ENCODE measurements around the gene AKAP1.
A peak's percentile ranks its signal among the peaks of the same experiment; 100 is the strongest.
"Not testable (repeated sequence)": the region's sequence is repeated elsewhere in the genome, so short reads cannot be mapped to it uniquely, and the experiment has no call there.

Gene AKAP1

DNA sequence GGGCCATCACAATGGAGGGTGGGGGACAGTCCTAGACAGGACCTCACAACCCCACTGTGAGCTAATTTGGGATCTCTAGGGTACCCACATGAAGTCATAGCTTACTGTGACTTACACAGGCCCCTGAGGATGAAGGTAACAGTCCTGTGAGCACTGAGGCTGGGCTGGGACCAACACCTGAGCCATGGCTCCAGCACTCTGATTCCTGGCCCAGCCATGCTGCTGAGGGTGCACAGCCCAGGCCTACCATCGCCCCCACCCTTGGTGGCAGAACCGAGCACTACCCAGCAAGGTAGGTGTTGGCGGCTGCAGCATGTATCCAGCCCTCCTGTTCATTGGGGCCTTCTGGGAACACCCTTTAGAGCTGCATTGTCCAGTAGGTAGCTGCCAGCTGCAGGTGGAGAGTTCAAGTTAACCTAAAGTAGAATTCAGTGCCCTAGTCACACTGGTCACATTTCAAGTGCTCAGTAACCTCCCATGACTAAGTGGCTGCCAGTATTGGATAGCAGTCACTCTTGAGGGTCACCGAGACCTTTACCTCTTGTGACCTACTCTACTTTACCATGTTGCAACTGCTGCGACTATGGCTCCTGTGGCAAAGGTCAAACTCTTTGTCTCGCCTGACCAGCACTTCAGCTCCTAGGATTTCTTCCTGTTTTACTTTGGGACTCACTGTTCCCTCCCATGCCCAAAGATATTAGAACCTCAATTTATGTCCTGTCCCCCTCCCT lies 11.6 kb downstream of the AKAP1 start:
- TF ChIP-seq POLR2A (IDR thresholded peaks at IDR 0.05; ENCODE audit: low read depth, low read length) = no peak
- FAIRE-seq (no peak), DNase-seq (ENCODE audit: insufficient read length, low spot score) (no peak)

GRCh38 chr17:57097832-57098421 lies 12.9 kb downstream of the AKAP1 start:
- no peak for FAIRE-seq

GRCh38 chr17:57099165-57099564 lies 14.1 kb downstream of the AKAP1 start:
- TF ChIP-seq PAX5 (IDR thresholded peaks at IDR 0.05; ENCODE audit: insufficient read depth, low read length, severe bottlenecking) (no peak), SPI1 (IDR thresholded peaks at IDR 0.05; ENCODE audit: low read depth, low read length) (0 out of 2 replicates have a peak, but pooled peaks have one; percentile 40)
- peak; percentile 71 for FAIRE-seq
- peak; percentile 43 for DNase-seq (ENCODE audit: insufficient read length, low spot score)

More at GRCh38 chr17:57097832-57098421, 12.9 kb downstream of the AKAP1 start:
- TF ChIP-seq POLR2A (IDR thresholded peaks at IDR 0.05; ENCODE audit: low read depth, low read length) (no peak), SPI1 (IDR thresholded peaks at IDR 0.05; ENCODE audit: low read depth, low read length) (no peak), POLR2AphosphoS5 (IDR thresholded peaks at IDR 0.05; ENCODE audit: low read depth, low read length) (no peak), PAX5 (IDR thresholded peaks at IDR 0.05; ENCODE audit: insufficient read depth, low read length, severe bottlenecking) (no peak), TAF1 (IDR thresholded peaks at IDR 0.05; ENCODE audit: low read depth, low read length) (no peak), POU2F2 (IDR thresholded peaks at IDR 0.05; ENCODE audit: low read depth, low read length) (no peak)
- no peak for DNase-seq (ENCODE audit: insufficient read length, low spot score)

DNA sequence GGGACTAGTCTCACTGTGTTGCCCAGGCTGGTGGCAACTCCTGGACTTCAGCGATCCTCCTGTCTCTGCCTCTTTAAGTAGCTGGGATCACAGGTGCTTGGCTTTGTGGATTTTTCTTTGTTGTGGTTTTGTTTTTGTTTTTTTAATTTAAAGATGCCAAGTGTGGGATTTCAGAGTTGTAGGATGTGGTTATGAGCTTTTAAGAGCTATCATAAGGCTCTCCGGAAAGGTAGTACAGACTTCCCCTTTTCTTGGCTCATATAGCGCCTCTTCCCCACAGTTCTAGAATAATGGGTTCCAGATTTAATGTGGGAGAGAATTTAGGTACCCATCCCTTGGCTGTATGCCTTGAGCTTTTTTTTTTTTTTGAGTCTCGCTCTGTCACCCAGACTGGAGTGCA lies 17.1 kb downstream of the AKAP1 start:
- TF ChIP-seq SPI1 (IDR thresholded peaks at IDR 0.05; ENCODE audit: low read depth, low read length) (peak; percentile 82), POU2F2 (IDR thresholded peaks at IDR 0.05; ENCODE audit: low read depth, low read length) (no peak)
- DNase-seq (ENCODE audit: insufficient read length, low spot score) (no peak), FAIRE-seq (no peak)

DNA sequence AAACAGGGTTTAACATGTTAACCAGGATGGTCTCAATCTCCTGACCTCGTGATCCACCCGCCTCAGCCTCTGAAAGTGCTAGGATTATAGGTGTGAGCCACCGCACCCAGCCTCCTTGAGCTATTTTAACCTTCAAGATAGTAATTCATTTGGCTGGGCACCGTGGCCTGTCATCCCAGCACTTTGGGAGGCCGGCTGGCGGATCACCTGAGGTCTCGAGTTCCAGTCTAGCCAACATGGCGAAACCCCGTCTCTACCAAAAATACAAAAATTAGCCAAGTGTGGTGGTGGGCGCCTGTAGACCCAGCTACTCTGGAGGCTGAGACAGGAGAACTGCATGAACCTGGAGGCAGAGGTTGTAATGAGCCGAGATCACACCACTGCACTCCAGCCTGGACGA lies 17.6 kb downstream of the AKAP1 start:
- not testable (repeated sequence) for FAIRE-seq

GRCh38 chr17:57104461-57105175 lies 19.6 kb downstream of the AKAP1 start:
- no peak for TF ChIP-seq POLR2A (IDR thresholded peaks at IDR 0.05; ENCODE audit: low read depth, low read length)
- DNase-seq (ENCODE audit: insufficient read length, low spot score) = no peak
- no peak for FAIRE-seq

More for the DNA sequence above, 17.6 kb downstream of the AKAP1 start:
- DNase-seq (ENCODE audit: insufficient read length, low spot score) = not testable (repeated sequence)

GRCh38 chr17:57105591-57105990 lies 20.5 kb downstream of the AKAP1 start:
- no peak for TF ChIP-seq POLR2A (IDR thresholded peaks at IDR 0.05; ENCODE audit: low read depth, low read length)
- TF ChIP-seq POU2F2 (IDR thresholded peaks at IDR 0.05; ENCODE audit: low read depth, low read length) = no peak
- no peak for TF ChIP-seq PAX5 (IDR thresholded peaks at IDR 0.05; ENCODE audit: insufficient read depth, low read length, severe bottlenecking)
- no peak for TF ChIP-seq POLR2AphosphoS5 (IDR thresholded peaks at IDR 0.05; ENCODE audit: low read depth, low read length)
- TF ChIP-seq SPI1 (IDR thresholded peaks at IDR 0.05; ENCODE audit: low read depth, low read length) = no peak
- TF ChIP-seq TAF1 (IDR thresholded peaks at IDR 0.05; ENCODE audit: low read depth, low read length) = no peak
- DNase-seq (ENCODE audit: insufficient read length, low spot score) (no peak), FAIRE-seq (no peak)

DNA sequence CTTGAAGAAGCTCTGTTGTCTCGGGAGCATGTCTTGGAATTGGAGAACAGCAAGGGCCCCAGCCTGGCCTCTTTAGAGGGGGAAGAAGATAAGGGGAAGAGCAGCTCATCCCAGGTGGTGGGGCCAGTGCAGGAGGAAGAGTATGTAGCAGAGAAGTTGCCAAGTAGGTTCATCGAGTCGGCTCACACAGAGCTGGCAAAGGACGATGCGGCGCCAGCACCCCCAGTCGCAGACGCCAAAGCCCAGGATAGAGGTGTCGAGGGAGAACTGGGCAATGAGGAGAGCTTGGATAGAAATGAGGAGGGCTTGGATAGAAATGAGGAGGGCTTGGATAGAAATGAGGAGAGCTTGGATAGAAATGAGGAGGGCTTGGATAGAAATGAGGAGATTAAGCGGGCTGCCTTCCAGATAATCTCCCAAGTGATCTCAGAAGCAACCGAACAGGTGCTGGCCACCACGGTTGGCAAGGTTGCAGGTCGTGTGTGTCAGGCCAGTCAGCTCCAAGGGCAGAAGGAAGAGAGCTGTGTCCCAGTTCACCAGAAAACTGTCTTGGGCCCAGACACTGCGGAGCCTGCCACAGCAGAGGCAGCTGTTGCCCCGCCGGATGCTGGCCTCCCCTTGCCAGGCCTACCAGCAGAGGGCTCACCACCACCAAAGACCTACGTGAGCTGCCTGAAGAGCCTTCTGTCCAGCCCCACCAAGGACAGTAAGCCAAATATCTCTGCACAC lies 21.2 kb downstream of the AKAP1 start:
- FAIRE-seq = no peak
- TF ChIP-seq SPI1 (IDR thresholded peaks at IDR 0.05; ENCODE audit: low read depth, low read length) = no peak
- no peak for TF ChIP-seq PAX5 (IDR thresholded peaks at IDR 0.05; ENCODE audit: insufficient read depth, low read length, severe bottlenecking)
- no peak for TF ChIP-seq POU2F2 (IDR thresholded peaks at IDR 0.05; ENCODE audit: low read depth, low read length)
- no peak for TF ChIP-seq POLR2A (IDR thresholded peaks at IDR 0.05; ENCODE audit: low read depth, low read length)
- no peak for DNase-seq (ENCODE audit: insufficient read length, low spot score)

GRCh38 chr17:57106836-57107497 lies 21.9 kb downstream of the AKAP1 start:
- no peak for FAIRE-seq
- TF ChIP-seq SPI1 (IDR thresholded peaks at IDR 0.05; ENCODE audit: low read depth, low read length) = no peak
- no peak for TF ChIP-seq PAX5 (IDR thresholded peaks at IDR 0.05; ENCODE audit: insufficient read depth, low read length, severe bottlenecking)
- no peak for TF ChIP-seq TAF1 (IDR thresholded peaks at IDR 0.05; ENCODE audit: low read depth, low read length)
- no peak for TF ChIP-seq POLR2AphosphoS5 (IDR thresholded peaks at IDR 0.05; ENCODE audit: low read depth, low read length)
- TF ChIP-seq POLR2A (IDR thresholded peaks at IDR 0.05; ENCODE audit: low read depth, low read length) = no peak
- TF ChIP-seq POU2F2 (IDR thresholded peaks at IDR 0.05; ENCODE audit: low read depth, low read length) = no peak
- DNase-seq (ENCODE audit: insufficient read length, low spot score) = no peak

DNA sequence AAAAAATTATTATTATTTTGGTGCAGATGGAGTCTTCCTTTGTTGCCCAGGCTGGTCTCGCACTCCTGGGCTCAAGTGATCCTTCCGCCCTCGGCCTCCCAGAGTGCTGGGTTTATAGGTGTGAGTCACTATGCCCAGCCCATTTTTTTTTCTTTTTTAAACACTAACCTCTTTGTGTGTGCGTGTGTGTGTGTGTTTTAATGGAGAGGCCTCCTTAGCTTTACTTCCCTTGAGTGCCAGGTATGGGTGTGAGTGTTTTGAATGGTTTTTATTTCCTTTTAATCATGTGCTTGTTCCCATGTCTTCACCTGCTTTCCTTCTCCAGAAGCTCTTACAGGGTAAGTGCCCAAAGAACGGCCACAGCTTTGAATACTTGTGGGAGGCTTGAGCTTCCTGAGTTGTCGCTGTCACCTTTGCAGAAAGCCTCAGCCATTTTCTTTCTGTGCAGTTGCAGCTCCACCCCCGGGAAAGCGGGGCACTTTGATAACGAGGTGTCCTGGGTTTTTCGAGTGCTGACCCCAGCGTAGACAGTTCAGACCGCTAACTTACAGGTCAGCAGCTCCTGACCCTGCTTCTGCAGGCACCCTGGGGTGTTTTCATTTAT lies 22.6 kb downstream of the AKAP1 start:
- DNase-seq (ENCODE audit: insufficient read length, low spot score) (no peak), FAIRE-seq (no peak)
- TF ChIP-seq SPI1 (IDR thresholded peaks at IDR 0.05; ENCODE audit: low read depth, low read length) (no peak), POU2F2 (IDR thresholded peaks at IDR 0.05; ENCODE audit: low read depth, low read length) (no peak), POLR2A (IDR thresholded peaks at IDR 0.05; ENCODE audit: low read depth, low read length) (no peak), PAX5 (IDR thresholded peaks at IDR 0.05; ENCODE audit: insufficient read depth, low read length, severe bottlenecking) (no peak), POLR2AphosphoS5 (IDR thresholded peaks at IDR 0.05; ENCODE audit: low read depth, low read length) (no peak)
